HEK293T (cell line): ENCODE measurements around the gene BRCA1.
"Not testable (repeated sequence)": the region's sequence is repeated elsewhere in the genome, so short reads cannot be mapped to it uniquely, and the experiment has no call there.

Source experiments
- CTCF ChIA-PET: fragments of 350-600 bp; formaldehyde crosslinking; extraction: SDS; loops from one replicate; lab custom pipeline; 2021; ENCODE audit warnings: antibody characterized with exemption, inconsistent platforms; lab: Yijun Ruan, JAX
- POLR2A ChIA-PET: fragments of 350-600 bp; formaldehyde crosslinking; extraction: SDS; loops from one replicate; lab custom pipeline; 2020; ENCODE audit warnings: antibody characterized with exemption, inconsistent platforms; lab: Yijun Ruan, JAX
- DNase-seq: peaks from one replicate; pipeline ENCODE4 v3.0.0; 2012; ENCODE audit warnings: mixed read lengths; ENCODE audit errors: extremely low spot score
- ARNT ChIP-seq: fragments of 450-650 bp; IDR thresholded peaks from 2 replicates; pipeline ENCODE4 v1.6.1; 2017; ENCODE audit warnings: mild to moderate bottlenecking
- BHLHE40 ChIP-seq: fragments of 450-650 bp; IDR thresholded peaks from 2 replicates; pipeline ENCODE4 v1.6.1; 2016; ENCODE audit warnings: mild to moderate bottlenecking, moderate library complexity, borderline replicate concordance
- CTBP1 ChIP-seq: fragments of 450-650 bp; IDR thresholded peaks from 2 replicates; pipeline ENCODE4 v1.6.1; 2016; ENCODE audit warnings: borderline replicate concordance
- ELF4 ChIP-seq: fragments of 450-650 bp; IDR thresholded peaks from 2 replicates; pipeline ENCODE4 v1.6.1; 2017; ENCODE audit warnings: antibody characterized with exemption
- FOXA1 ChIP-seq: fragments of 450-650 bp; IDR thresholded peaks from 2 replicates; pipeline ENCODE4 v1.6.1; 2016; ENCODE audit warnings: mild to moderate bottlenecking
- FOXM1 ChIP-seq: fragments of 450-650 bp; IDR thresholded peaks from 2 replicates; pipeline ENCODE4 v1.6.1; 2017; ENCODE audit warnings: mild to moderate bottlenecking, borderline replicate concordance
- HDGF ChIP-seq: fragments of 450-650 bp; IDR thresholded peaks from 2 replicates; pipeline ENCODE4 v1.6.1; 2017; ENCODE audit warnings: antibody characterized with exemption, borderline replicate concordance
- L3MBTL2 ChIP-seq: fragments of 450-650 bp; conservative IDR thresholded peaks from 2 replicates; pipeline ENCODE4 v1.6.1; 2016; ENCODE audit warnings: mild to moderate bottlenecking
- LEF1 ChIP-seq: fragments of 450-650 bp; IDR thresholded peaks from 2 replicates; pipeline ENCODE4 v1.6.1; 2017; ENCODE audit warnings: mild to moderate bottlenecking, borderline replicate concordance
- NFRKB ChIP-seq: fragments of 450-650 bp; IDR thresholded peaks from 2 replicates; pipeline ENCODE4 v1.6.1; 2016; ENCODE audit warnings: mild to moderate bottlenecking, moderate library complexity
- PKNOX1 ChIP-seq: fragments of 450-650 bp; IDR thresholded peaks from 2 replicates; pipeline ENCODE4 v1.6.1; 2016
- SP1 ChIP-seq: fragments of 450-650 bp; IDR thresholded peaks from 2 replicates; pipeline ENCODE4 v1.6.1; 2017
- SUZ12 ChIP-seq: fragments of 450-650 bp; IDR thresholded peaks from 2 replicates; pipeline ENCODE4 v1.6.1; 2016; ENCODE audit warnings: mild to moderate bottlenecking
- TARDBP ChIP-seq: fragments of 450-650 bp; IDR thresholded peaks from 2 replicates; pipeline ENCODE4 v1.6.1; 2016
- ZNF384 ChIP-seq: fragments of 450-650 bp; IDR thresholded peaks from 2 replicates; pipeline ENCODE4 v1.6.1; 2016

The BRCA1 gene

DNA sequence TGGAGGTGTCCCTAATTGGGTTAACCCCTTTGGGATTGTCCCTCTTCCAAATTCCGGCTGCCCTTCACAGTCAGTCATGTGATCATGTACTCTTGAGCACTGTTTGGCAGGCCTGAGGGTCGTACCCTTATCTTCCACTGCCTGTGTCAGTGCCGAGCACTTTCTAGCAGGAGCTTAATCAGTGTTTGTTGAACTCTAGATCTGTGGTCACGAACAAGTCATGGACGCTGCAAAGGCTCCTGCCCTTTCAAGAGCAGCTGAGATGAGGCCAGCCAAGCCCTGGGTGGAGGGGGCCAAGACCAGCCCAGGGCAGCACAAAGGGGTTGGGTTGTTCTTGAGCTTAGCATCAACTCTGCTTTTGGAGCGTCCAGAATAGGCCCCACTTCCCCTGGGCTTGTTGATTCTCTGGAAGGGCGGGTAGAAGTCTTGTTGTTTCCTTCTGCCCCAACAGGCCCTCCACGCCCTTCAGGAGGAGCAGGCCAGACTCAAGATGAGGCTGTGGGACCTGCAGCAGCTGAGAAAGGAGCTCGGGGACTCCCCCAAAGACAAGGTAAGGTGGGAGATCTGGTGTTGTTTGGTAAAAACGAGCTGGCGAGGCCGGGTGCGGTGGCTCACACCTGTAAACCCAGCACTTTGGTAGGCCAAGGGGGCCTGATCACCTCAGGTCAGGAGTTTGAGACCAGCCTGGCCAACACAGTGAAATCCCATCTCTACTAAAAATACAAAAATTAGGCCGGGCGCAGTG, 113.3 kb downstream of the BRCA1 start:
- POLR2A ChIA-PET: interaction anchor here (1.0 to 4.9 kb wide), 6 partner anchors 9 to 48 kb away, joined by 3 to 47 read pairs (median 4); partner anchors contain the start of genes AARSD1, RPL27 and VAT1

GRCh38 chr17:43010667-43011308, 114.4 kb downstream of the BRCA1 start:
- TF ChIP-seq NFRKB (no peak), TARDBP (no peak), SP1 (no peak)
- ChIA-PET POLR2A (interaction anchor here (1.5 to 2.2 kb wide), 3 partner anchors 12 to 305 kb away, joined by 4 to 15 read pairs (median 6); partner anchors contain the start of gene RPL27), CTCF (no interaction called here)
- DNase-seq: no peak

More for the DNA sequence above, 113.3 kb downstream of the BRCA1 start:
- no peak for DNase-seq
- no peak for TF ChIP-seq SP1
- TF ChIP-seq ARNT: no peak
- no peak for TF ChIP-seq LEF1
- TF ChIP-seq TARDBP: no peak
- TF ChIP-seq SUZ12: no peak
- no peak for TF ChIP-seq FOXM1
- no peak for TF ChIP-seq PKNOX1
- no peak for TF ChIP-seq FOXA1
- TF ChIP-seq NFRKB: no peak
- no peak for TF ChIP-seq ZNF384
- no peak for TF ChIP-seq BHLHE40
- TF ChIP-seq L3MBTL2: no peak
- no peak for TF ChIP-seq CTBP1
- CTCF ChIA-PET: interaction anchor here (0.6 to 1.0 kb wide), 2 partner anchors 12 to 14 kb away, joined by 3 read pairs; partner anchors contain the start of gene RPL27

- peak; percentile 49 for DNase-seq
- CTCF ChIA-PET: no interaction called here
- POLR2A ChIA-PET: interaction anchor here (0.8 to 2.0 kb wide), 4 partner anchors 9 to 361 kb away, joined by 3 to 30 read pairs (median 4); partner anchors contain the start of genes BECN1 and RPL27
These were observed 118.3 kb downstream of the BRCA1 start, which contains the start of gene IFI35 for GRCh38 chr17:43006639-43007551. Gene IFI35, plus strand, starts transcription at chr17:43006784. Its CDS starts 164 bp downstream, at chr17:43006948.

DNA sequence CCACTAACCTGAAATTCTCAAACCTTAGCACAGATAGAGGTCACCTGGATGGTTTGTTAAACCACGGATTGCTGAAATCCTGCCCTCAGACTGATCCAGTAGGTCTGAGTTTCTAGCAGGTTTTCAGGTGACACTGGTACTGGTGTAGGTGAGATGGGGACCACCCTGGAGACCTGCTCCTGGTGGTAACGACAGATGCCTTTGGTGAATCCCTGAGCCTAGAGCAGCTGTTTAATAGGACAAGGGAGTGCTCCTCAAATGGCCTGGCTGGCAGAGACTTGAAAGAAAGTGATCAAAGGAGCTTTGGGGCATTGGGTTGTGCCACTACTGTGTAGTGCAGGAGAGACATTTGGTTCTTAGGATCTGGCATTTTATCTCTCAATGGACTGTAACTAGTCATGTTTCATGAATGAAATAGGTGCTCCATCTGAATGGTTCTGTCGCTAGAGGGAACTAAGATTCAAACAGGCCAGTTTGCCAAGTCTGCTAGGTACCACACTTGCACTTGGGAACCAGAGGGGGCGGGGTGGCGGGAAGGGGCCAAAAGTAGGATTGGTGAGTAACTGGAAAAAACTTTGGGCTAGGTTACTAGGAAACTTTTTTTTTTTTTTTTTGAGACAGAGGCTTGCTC, 121.5 kb downstream of the BRCA1 start:
- ChIA-PET CTCF (interaction anchor here (0.6 kb wide), 1 partner anchor 630 kb away, joined by 3 read pairs; no protein-coding TSS in a partner anchor), POLR2A (interaction anchor here (1.5 kb wide), 1 partner anchor 122 kb away, joined by 5 read pairs; the partner anchor contains the start of gene BRCA1)
- no peak for DNase-seq
- no peak for TF ChIP-seq TARDBP
- 0 out of 2 replicates have a peak, but pooled peaks have one; percentile 4 for TF ChIP-seq ZNF384
- TF ChIP-seq PKNOX1: no peak
- TF ChIP-seq FOXM1: no peak
- TF ChIP-seq ELF4: no peak
- TF ChIP-seq ARNT: no peak
- TF ChIP-seq SP1: no peak

More at GRCh38 chr17:43006639-43007551, 118.3 kb downstream of the BRCA1 start, which contains the start of gene IFI35:
- TF ChIP-seq ARNT (no peak), LEF1 (no peak), HDGF (no peak)

DNA sequence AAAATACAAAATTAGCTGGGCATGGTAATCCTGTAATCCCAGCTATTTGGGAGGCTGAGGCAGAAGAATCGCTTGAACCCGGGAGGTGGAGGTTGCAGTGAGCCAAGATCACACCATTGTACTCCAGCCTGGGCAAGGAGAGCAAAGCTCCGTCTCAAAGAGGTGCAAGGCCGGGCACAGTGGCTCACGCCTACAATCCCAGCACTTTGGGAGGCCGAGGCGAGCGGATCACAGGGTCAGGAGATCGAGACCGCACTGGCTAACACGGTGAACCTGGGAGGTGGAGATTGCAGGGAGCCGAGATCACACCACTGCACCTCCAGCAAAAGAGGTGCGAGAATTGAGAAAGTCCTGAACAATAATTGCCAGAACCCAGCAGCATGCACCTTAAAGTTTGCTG, 124.3 kb downstream of the BRCA1 start:
- DNase-seq, POLR2A ChIA-PET, CTCF ChIA-PET: not testable (repeated sequence)

- TF ChIP-seq SP1: no peak
- no peak for TF ChIP-seq ZNF384
- no peak for TF ChIP-seq TARDBP
- TF ChIP-seq SUZ12: no peak
- TF ChIP-seq L3MBTL2: no peak
- ChIA-PET POLR2A (interaction anchor here (0.6 to 3.6 kb wide), 18 partner anchors 8 to 485 kb away, joined by 3 to 50 read pairs (median 16); partner anchors contain the start of genes AARSD1, BECN1, DHX8 and IFI35), CTCF (interaction anchor here (1.5 kb wide), 1 partner anchor 36 kb away, joined by 3 read pairs; no protein-coding TSS in a partner anchor)
- no peak for DNase-seq
These were observed 126.1 kb downstream of the BRCA1 start for GRCh38 chr17:42999003-42999525.
